Mesenchymal stem cell (in vitro differentiated cells and primary cell): ENCODE results near the gene NNAT.
A peak's percentile ranks its signal among the peaks of the same experiment; 100 is the strongest.

ENCODE experiments used
- DNase-seq: peaks from one replicate; pipeline ENCODE4 v3.0.0-alpha.2; 2013
- H2AFZ ChIP-seq: one replicate; pipeline ENCODE4 v1.6.1; 2013; ENCODE audit warnings: low read depth, mild to moderate bottlenecking, control low read depth, inconsistent platforms, low read length, moderate library complexity
- H2AK5ac ChIP-seq: 2 replicates; pipeline ENCODE4 v1.6.1; 2013; ENCODE audit warnings: low read length, moderate library complexity, mild to moderate bottlenecking, inconsistent platforms; ENCODE audit not compliant: severe bottlenecking
- H2BK120ac ChIP-seq: one replicate; pipeline ENCODE4 v1.6.1; 2013; ENCODE audit warnings: low read depth, mild to moderate bottlenecking, inconsistent platforms, low read length, moderate library complexity
- H2BK12ac ChIP-seq, 2 experiments: one replicate each; pipeline ENCODE4 v1.6.1; 2013; ENCODE audit warnings: inconsistent platforms in 2 of 2, low read length in 2 of 2, mild to moderate bottlenecking in 2 of 2, moderate library complexity in 2 of 2, control low read depth in 1 of 2
- H2BK15ac ChIP-seq: one replicate; pipeline ENCODE4 v1.6.1; 2013; ENCODE audit warnings: mild to moderate bottlenecking, low read depth, inconsistent platforms; ENCODE audit not compliant: poor library complexity, severe bottlenecking
- H2BK5ac ChIP-seq: 2 replicates; pipeline ENCODE4 v1.6.1; 2013; ENCODE audit warnings: low read depth, mild to moderate bottlenecking, low read length, control low read depth, inconsistent platforms; ENCODE audit not compliant: poor library complexity, severe bottlenecking
- H3K14ac ChIP-seq, 2 experiments: one replicate each; pipeline ENCODE4 v1.6.1; 2013; ENCODE audit warnings: inconsistent platforms in 2 of 2, low read length in 2 of 2, control low read depth in 1 of 2, mild to moderate bottlenecking in 1 of 2, moderate library complexity in 1 of 2
- H3K18ac ChIP-seq, 2 experiments: one replicate each; pipeline ENCODE4 v1.6.1; 2013; ENCODE audit warnings: inconsistent platforms in 2 of 2, low read length in 2 of 2, control low read depth in 1 of 2, low read depth in 1 of 2, mild to moderate bottlenecking in 1 of 2
- H3K23ac ChIP-seq, 2 experiments: one replicate each; pipeline ENCODE4 v1.6.1; 2013; ENCODE audit warnings: inconsistent platforms in 2 of 2, low read length in 2 of 2, mild to moderate bottlenecking in 2 of 2, moderate library complexity in 2 of 2, control low read depth in 1 of 2
- H3K27ac ChIP-seq: 2 replicates; pipeline ENCODE4 v1.5.1; 2013; ENCODE audit warnings: mild to moderate bottlenecking, moderate library complexity, low read length, control low read depth, inconsistent platforms; ENCODE audit not compliant: poor library complexity, severe bottlenecking
- H3K27me3 ChIP-seq, 2 experiments: 2 replicates each; pipeline versions ENCODE4 v1.6.1 to v1.7.0; 2013; ENCODE audit warnings: low read length in 2 of 2, mild to moderate bottlenecking in 2 of 2, moderate library complexity in 2 of 2, control low read depth in 1 of 2, inconsistent platforms in 1 of 2; ENCODE audit not compliant: control insufficient read depth in 1 of 2, insufficient read depth in 1 of 2
- H3K36me3 ChIP-seq, 2 experiments: 2 replicates each; pipeline versions ENCODE4 v1.6.1 to v1.7.0; 2013; ENCODE audit warnings: low read length in 2 of 2, control low read depth in 1 of 2, inconsistent platforms in 1 of 2, low read depth in 1 of 2, mild to moderate bottlenecking in 1 of 2; ENCODE audit not compliant: insufficient read depth in 2 of 2, control insufficient read depth in 1 of 2
- H3K4ac ChIP-seq, 2 experiments: one replicate each; pipeline ENCODE4 v1.6.1; 2013; ENCODE audit warnings: inconsistent platforms in 2 of 2, low read length in 2 of 2, mild to moderate bottlenecking in 2 of 2, moderate library complexity in 2 of 2, control low read depth in 1 of 2, low read depth in 1 of 2
- H3K4me1 ChIP-seq: 2 replicates; pipeline ENCODE4 v1.6.1; 2013; ENCODE audit warnings: low read depth, low read length, control low read depth; ENCODE audit not compliant: control insufficient read depth, insufficient read depth
- H3K4me2 ChIP-seq: 2 replicates; pipeline ENCODE4 v1.6.1; 2013; ENCODE audit warnings: low read length, mild to moderate bottlenecking, inconsistent platforms; ENCODE audit not compliant: poor library complexity, severe bottlenecking
- H3K4me3 ChIP-seq, 2 experiments: 2 replicates each; pipeline versions ENCODE4 v1.5.1 to v1.7.0; 2013; ENCODE audit warnings: low read length in 2 of 2, mild to moderate bottlenecking in 2 of 2, control low read depth in 1 of 2, low read depth in 1 of 2; ENCODE audit not compliant: insufficient read depth in 1 of 2
- H3K79me1 ChIP-seq: replicated peaks from 2 replicates; pipeline ENCODE4 v1.6.1; 2013; ENCODE audit warnings: mild to moderate bottlenecking, control low read depth, low read length, inconsistent platforms; ENCODE audit not compliant: poor library complexity, severe bottlenecking
- H3K9ac ChIP-seq: 2 replicates; pipeline ENCODE4 v1.7.0; 2013; ENCODE audit warnings: mild to moderate bottlenecking, low read length, moderate library complexity
- H3K9me3 ChIP-seq: 2 replicates; pipeline ENCODE4 v1.7.0; 2013; ENCODE audit warnings: mild to moderate bottlenecking, low read length; ENCODE audit not compliant: control insufficient read depth
- H4K8ac ChIP-seq: one replicate; pipeline ENCODE4 v1.6.1; 2013; ENCODE audit warnings: inconsistent platforms, mild to moderate bottlenecking, low read length, moderate library complexity
- H4K91ac ChIP-seq: one replicate; pipeline ENCODE4 v1.6.1; 2013; ENCODE audit warnings: mild to moderate bottlenecking, low read length, inconsistent platforms
- WGBS: methylation state at CpG from one replicate; pipeline ENCODE4 v1.1.7; 2013; ENCODE audit warnings: mixed read lengths; 5-methylcytosine and 5-hydroxymethylcytosine counted together

The NNAT gene

DNA sequence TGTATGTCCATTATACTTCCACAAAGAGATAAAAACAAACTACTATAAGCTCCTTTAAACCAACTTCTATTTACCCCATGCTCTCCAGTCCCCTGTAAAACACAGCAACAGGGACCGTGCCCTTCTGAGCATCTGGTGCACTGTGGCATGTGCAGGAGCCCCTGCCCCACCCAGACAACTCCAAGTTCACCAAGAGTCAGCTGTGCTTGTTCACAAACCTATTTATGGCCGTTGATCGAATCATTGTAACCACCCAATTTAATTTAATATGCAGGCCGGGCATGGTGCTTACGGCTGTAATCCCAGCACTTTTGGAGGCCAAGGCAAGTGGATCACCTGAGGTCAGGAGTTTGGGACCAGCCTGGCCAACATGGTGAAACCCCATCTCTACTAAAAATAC is 20.3 kb downstream of the NNAT start:
- Histone ChIP-seq H2AK5ac (no peak overlapping the region), H4K91ac (no peak overlapping the region), H3K4me1 (peaks cover 3% of the 10 kb centered on the region), H2BK15ac (no peak overlapping the region), H3K27ac (no peak overlapping the region), H3K36me3 (no peaks in the 10 kb centered on the region), H3K23ac (no peak overlapping the region), H3K14ac (no peak overlapping the region), H3K9me3 (no peaks in the 10 kb centered on the region), H3K9ac (no peak overlapping the region), H2AFZ (no peak overlapping the region), H2BK12ac (no peak overlapping the region), H3K79me1 (no peaks in the 10 kb centered on the region), H3K27me3 (peaks cover 18 to 35% of the 10 kb centered on the region in 2 experiments), H4K8ac (no peak overlapping the region), H3K4me3 (no peak overlapping the region), H2BK5ac (no peak overlapping the region), H3K18ac (no peak overlapping the region), H3K4ac (no peak overlapping the region), H3K4me2 (no peak overlapping the region), H2BK120ac (no peak overlapping the region)
- no peak for DNase-seq
- WGBS, result 93% methylated on average over 5 of the region's 5 CpGs

DNA sequence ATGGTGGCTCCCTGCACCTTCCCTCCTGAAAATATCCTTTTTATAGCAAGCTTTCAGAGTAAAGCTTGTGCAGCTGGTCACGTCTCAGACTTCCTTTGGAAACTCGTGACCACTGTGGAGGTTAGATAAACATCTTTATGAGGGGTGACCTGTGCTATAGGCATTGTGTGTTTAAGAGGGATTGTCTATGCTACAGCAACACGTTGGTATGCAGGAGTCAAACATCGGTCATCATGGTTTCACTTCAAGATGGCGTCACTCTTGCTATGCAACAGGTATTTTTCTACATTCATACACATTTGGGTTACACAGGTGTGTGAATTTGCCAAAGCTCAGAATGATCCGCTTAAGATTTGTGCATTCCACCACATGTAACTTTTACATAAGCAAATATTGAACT is 21.2 kb downstream of the NNAT start:
- no peak for DNase-seq
- Histone ChIP-seq H3K18ac (no peak overlapping the region), H3K4ac (no peak overlapping the region), H2BK5ac (no peak overlapping the region), H2BK12ac (no peak overlapping the region), H4K91ac (no peak overlapping the region), H3K27me3 (peaks cover 18 to 26% of the 10 kb centered on the region in 2 experiments), H3K9ac (no peak overlapping the region), H3K36me3 (no peaks in the 10 kb centered on the region), H2BK120ac (no peak overlapping the region), H2AK5ac (no peak overlapping the region), H3K79me1 (no peaks in the 10 kb centered on the region), H4K8ac (no peak overlapping the region), H3K4me2 (no peak overlapping the region), H3K9me3 (no peaks in the 10 kb centered on the region), H3K14ac (no peak overlapping the region), H3K4me3 (no peak overlapping the region), H3K23ac (no peak overlapping the region), H3K4me1 (peaks cover 3% of the 10 kb centered on the region), H3K27ac (no peak overlapping the region), H2BK15ac (no peak overlapping the region), H2AFZ (no peak overlapping the region)
- WGBS, result 45% methylated on average over 5 of the region's 6 CpGs

DNA sequence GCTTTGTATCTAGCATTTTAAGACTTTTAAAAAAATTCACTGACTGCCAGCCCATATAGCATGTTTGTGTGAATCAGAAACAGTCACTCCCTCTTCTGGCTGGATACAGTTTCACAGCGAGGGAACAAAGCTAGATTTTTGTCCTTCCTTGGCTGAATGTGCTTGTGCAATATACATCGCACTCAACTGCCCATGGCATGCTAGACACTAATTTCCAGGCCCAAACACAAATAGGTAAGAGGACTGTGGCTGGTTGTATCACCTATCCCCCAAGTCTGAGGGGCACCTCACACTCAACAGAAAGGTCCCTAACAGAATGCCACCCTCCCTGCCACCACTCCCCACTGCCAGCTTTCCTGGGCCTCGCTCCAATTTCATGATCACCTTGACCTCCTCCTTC is 22.8 kb downstream of the NNAT start:
- Histone ChIP-seq H3K23ac (no peak overlapping the region), H3K4me1 (peaks cover 3% of the 10 kb centered on the region), H3K9me3 (no peaks in the 10 kb centered on the region), H2AFZ (no peak overlapping the region), H3K27ac (no peak overlapping the region), H2AK5ac (no peak overlapping the region), H3K27me3 (peaks cover 8 to 20% of the 10 kb centered on the region in 2 experiments), H3K4ac (no peak overlapping the region), H3K4me3 (no peak overlapping the region), H2BK15ac (no peak overlapping the region), H3K14ac (no peak overlapping the region), H3K4me2 (no peak overlapping the region), H3K79me1 (no peaks in the 10 kb centered on the region), H2BK5ac (no peak overlapping the region), H2BK120ac (no peak overlapping the region), H3K9ac (no peak overlapping the region), H4K8ac (no peak overlapping the region), H2BK12ac (no peak overlapping the region), H4K91ac (no peak overlapping the region), H3K36me3 (no peaks in the 10 kb centered on the region), H3K18ac (no peak overlapping the region)
- WGBS, result 77% methylated on average over 2 of the region's 3 CpGs
- DNase-seq, result peak; percentile 53

DNA sequence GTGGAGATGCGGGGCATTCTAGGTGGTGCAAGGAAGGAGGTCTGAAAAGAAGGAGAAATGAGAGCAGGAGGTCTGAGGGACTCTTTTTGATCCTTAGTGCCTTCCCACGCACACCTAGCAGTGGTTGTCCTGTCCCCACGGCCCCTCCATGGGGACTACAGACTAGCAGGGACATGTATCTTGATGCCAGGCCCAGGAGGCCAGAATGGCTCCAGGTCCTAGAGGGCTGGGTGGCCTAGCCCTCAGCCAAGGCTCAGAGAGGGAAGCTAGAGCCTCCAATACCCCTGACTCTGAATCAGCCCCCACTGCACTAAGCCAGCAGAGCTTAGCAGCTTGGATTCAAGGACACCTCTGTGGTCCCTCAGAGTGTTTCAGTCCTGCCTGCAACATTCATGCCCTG is 23.3 kb downstream of the NNAT start:
- Histone ChIP-seq H3K79me1 (no peaks in the 10 kb centered on the region), H3K4me1 (peaks cover 3% of the 10 kb centered on the region), H2AFZ (no peak overlapping the region), H3K36me3 (no peaks in the 10 kb centered on the region), H3K27me3 (peaks cover 8 to 20% of the 10 kb centered on the region in 2 experiments), H2AK5ac (no peak overlapping the region), H4K91ac (no peak overlapping the region), H3K9me3 (no peaks in the 10 kb centered on the region), H3K27ac (no peak overlapping the region), H2BK5ac (no peak overlapping the region), H3K4me2 (no peak overlapping the region), H3K23ac (no peak overlapping the region), H3K4me3 (no peak overlapping the region), H3K4ac (no peak overlapping the region), H2BK12ac (no peak overlapping the region), H4K8ac (no peak overlapping the region), H2BK120ac (no peak overlapping the region), H2BK15ac (no peak overlapping the region), H3K14ac (peak overlapping the region in 1 of 2 experiments; percentile 18), H3K9ac (no peak overlapping the region), H3K18ac (no peak overlapping the region)
- 80% methylated on average over 2 of the region's 3 CpGs for WGBS
- DNase-seq, result no peak
